ENCODE data around the gene PLOD3. TPM values are rescaled to one million over a fixed set of nuclear protein-coding genes. Genes with fewer than 3 reads are reported as not detected.

PLOD3 gene
- total and polyA plus RNA-seq, 2 donors (not counting 1 experiment from before 2014, with no cell fraction given), result 40.1 to 47.5 TPM

DNA sequence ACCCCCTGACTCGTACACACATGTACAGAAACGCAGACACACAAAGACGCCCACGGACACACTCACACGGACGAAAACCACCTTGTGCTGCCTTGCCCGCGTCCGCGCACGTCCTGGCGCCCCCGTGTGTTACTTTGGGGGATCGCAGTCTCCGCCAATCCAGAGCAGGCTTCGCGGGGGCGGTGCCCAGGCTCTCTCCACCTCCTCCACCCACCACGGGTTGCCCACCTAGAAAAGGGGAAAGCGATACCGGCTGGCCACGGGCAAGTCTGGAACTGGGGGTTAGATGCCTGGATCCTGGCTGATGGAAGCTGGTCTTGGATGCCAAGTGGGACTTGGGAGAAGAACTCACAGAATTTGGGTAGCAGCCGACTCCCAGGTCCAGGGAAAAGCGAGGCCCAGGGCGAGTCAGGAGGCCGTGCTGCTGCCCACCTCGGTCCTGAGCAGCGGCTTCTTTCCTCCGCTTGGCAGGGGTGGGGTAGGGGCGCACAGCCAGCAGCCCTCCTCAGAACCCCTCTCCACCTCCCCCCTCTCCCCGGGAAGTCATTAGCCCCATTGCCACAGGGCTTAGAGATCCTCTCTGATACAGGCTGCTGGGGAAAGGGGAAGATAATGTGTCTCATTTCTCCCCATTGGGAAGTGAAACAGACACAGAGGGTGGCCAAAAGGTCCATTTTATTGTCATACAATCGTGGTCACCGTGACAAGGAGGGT lies 47.4 kb downstream of the PLOD3 start:
- Mint-ChIP-seq H3K4me3 (peak overlapping the region; percentile 49), H3K9me3 (ENCODE audit: insufficient read depth) (no peaks in the 10 kb centered on the region), H3K4me1 (peaks cover 62% of the 10 kb centered on the region), H3K27ac (peak overlapping the region; percentile 60), H3K27me3 (peaks cover 80% of the 10 kb centered on the region)
- Histone ChIP-seq H3K4me1 (ENCODE audit: control insufficient read depth in 2 of 2, insufficient read depth in 2 of 2, low read length in 2 of 2) (peaks cover 74 to 84% of the 10 kb centered on the region in 2 donors), H3K27ac (ENCODE audit: low read length in 2 of 2) (no peak overlapping the region), H3K9ac (ENCODE audit: low read length) (no peak overlapping the region), H2AFZ (ENCODE audit: insufficient read depth, low read depth, low read length, poor library complexity, severe bottlenecking) (no peak overlapping the region), H3K4me3 (ENCODE audit: control extremely low read depth in 1 of 5, extremely low read depth in 1 of 5, insufficient read depth in 1 of 5, low read depth in 2 of 5, low read length in 4 of 5) (no peak overlapping the region), H4K20me1 (ENCODE audit: control insufficient read depth, insufficient read depth, low read length, poor library complexity, severe bottlenecking) (peaks cover 17% of the 10 kb centered on the region), H3K9me3 (ENCODE audit: control extremely low read depth in 1 of 3, control insufficient read depth in 2 of 3, insufficient read depth in 1 of 3, low read length in 2 of 3) (peaks cover 0 to 64% (median 4%) of the 10 kb centered on the region in 3 donors), H3K27me3 (replicated peaks in 1 of 4; ENCODE audit: control extremely low read depth in 1 of 4, control insufficient read depth in 3 of 4, insufficient read depth in 4 of 4, low read length in 3 of 4) (peaks cover 0 to 99% (median 75%) of the 10 kb centered on the region in 4 experiments), H3K79me2 (ENCODE audit: control insufficient read depth, insufficient read depth, low read length) (no peaks in the 10 kb centered on the region), H3K4me2 (replicated peaks; ENCODE audit: low read depth, low read length, poor library complexity, severe bottlenecking) (peak overlapping the region; percentile 45), H3K36me3 (replicated peaks in 1 of 2; ENCODE audit: control extremely low read depth in 1 of 2, control insufficient read depth in 1 of 2, extremely low read depth in 1 of 2, insufficient read depth in 2 of 2, low read length in 1 of 2) (no peaks in the 10 kb centered on the region)
- ATAC-seq (ENCODE audit: low read depth) (peak; percentile 57), DNase-seq (peak; percentile 83)
- intact Hi-C loops (cut with micrococcal nuclease), result loop anchor here (1.0 kb wide), 1 partner anchor 26 kb away; no protein-coding TSS in a partner anchor
- POLR2A ChIA-PET, result no interaction called here
- TF ChIP-seq, protein P1, sequence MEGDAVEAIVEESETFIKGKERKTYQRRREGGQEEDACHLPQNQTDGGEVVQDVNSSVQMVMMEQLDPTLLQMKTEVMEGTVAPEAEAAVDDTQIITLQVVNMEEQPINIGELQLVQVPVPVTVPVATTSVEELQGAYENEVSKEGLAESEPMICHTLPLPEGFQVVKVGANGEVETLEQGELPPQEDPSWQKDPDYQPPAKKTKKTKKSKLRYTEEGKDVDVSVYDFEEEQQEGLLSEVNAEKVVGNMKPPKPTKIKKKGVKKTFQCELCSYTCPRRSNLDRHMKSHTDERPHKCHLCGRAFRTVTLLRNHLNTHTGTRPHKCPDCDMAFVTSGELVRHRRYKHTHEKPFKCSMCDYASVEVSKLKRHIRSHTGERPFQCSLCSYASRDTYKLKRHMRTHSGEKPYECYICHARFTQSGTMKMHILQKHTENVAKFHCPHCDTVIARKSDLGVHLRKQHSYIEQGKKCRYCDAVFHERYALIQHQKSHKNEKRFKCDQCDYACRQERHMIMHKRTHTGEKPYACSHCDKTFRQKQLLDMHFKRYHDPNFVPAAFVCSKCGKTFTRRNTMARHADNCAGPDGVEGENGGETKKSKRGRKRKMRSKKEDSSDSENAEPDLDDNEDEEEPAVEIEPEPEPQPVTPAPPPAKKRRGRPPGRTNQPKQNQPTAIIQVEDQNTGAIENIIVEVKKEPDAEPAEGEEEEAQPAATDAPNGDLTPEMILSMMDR (IDR thresholded peaks at IDR 0.05), result peak; percentile 90
- TF ChIP-seq EZH2 (IDR thresholded peaks at IDR 0.05; ENCODE audit: borderline replicate concordance, insufficient read depth, low read depth, low read length, poor library complexity, severe bottlenecking), result no peak
- CTCF ChIA-PET, result interaction anchor here (2.7 kb wide), 2 partner anchors 22 to 26 kb away, joined by 12 to 23 read pairs; no protein-coding TSS in a partner anchor
- WGBS (ENCODE audit: insufficient coverage), result 3% methylated on average over 22 of the region's 33 CpGs

Data from B cell (primary cell).